ENCODE data around the gene NRSN1.

- TF ChIP-seq, protein P1, sequence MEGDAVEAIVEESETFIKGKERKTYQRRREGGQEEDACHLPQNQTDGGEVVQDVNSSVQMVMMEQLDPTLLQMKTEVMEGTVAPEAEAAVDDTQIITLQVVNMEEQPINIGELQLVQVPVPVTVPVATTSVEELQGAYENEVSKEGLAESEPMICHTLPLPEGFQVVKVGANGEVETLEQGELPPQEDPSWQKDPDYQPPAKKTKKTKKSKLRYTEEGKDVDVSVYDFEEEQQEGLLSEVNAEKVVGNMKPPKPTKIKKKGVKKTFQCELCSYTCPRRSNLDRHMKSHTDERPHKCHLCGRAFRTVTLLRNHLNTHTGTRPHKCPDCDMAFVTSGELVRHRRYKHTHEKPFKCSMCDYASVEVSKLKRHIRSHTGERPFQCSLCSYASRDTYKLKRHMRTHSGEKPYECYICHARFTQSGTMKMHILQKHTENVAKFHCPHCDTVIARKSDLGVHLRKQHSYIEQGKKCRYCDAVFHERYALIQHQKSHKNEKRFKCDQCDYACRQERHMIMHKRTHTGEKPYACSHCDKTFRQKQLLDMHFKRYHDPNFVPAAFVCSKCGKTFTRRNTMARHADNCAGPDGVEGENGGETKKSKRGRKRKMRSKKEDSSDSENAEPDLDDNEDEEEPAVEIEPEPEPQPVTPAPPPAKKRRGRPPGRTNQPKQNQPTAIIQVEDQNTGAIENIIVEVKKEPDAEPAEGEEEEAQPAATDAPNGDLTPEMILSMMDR (IDR thresholded peaks at IDR 0.05), result no peak
- TF ChIP-seq POLR2A (IDR thresholded peaks at IDR 0.05), result no peak
Observed at GRCh38 chr6:24100770-24101155, 25.3 kb upstream of the NRSN1 start.

Measured in esophagus squamous epithelium (tissue), 4 donors.